K562 (cell line): ENCODE results near the gene IL13.

ENCODE experiments used
- CTCF ChIP-seq, 3 experiments: IDR thresholded peaks in 2 of 3; conservative IDR thresholded peaks in 1 of 3; 2 replicates each; pipeline ENCODE4 v1.5.1; 2011 to 2012; ENCODE audit warnings: low read length in 3 of 3, mild to moderate bottlenecking in 3 of 3, control low read depth in 2 of 3, improper control_type of control experiment in 1 of 3, inconsistent platforms in 1 of 3, low read depth in 1 of 3, mixed read lengths in 1 of 3, moderate library complexity in 1 of 3; ENCODE audit not compliant: insufficient read depth in 2 of 3
- HMBOX1 ChIP-seq: sonication (generic); IDR thresholded peaks from 2 replicates; pipeline ENCODE4 v1.6.1; 2016
- HMGN3 ChIP-seq: IDR thresholded peaks from 2 replicates; pipeline ENCODE4 v1.6.1; 2011; ENCODE audit warnings: borderline replicate concordance, low read depth, mild to moderate bottlenecking, mixed read lengths, low read length; ENCODE audit not compliant: insufficient read length; ENCODE audit errors: extremely low read depth
- POLR2A ChIP-seq: fragments of 450-650 bp; conservative IDR thresholded peaks from 2 replicates; pipeline ENCODE4 v1.6.1; 2016
- ZKSCAN8 ChIP-seq: fragments of 200-800 bp; sonication (Bioruptor generic); IDR thresholded peaks from 2 replicates; pipeline ENCODE4 v1.6.1; 2016; ENCODE audit warnings: missing genetic modification characterization, missing compliant biosample characterization

- TF ChIP-seq CTCF (IDR thresholded peaks at IDR 0.05 in 2 of 3, conservative IDR thresholded peaks at IDR 0.05 in 1 of 3; ENCODE audit: insufficient read depth in 2 of 3, low read depth in 1 of 3, low read length in 3 of 3) (no peak), HMGN3 (no peak), ZKSCAN8 (CRISPR knock-in tag) (no peak), POLR2A (no peak), HMBOX1 (no peak)
These were observed 38.0 kb downstream of the IL13 start for GRCh38 chr5:132695956-132696355.
